ENCODE results near the gene EIF1B. TPM values are rescaled to one million over a fixed set of nuclear protein-coding genes. Genes with fewer than 3 reads are reported as not detected.

Gene EIF1B
- total and polyA plus RNA-seq, 4 donors, result 51.3 to 79.2 (median 62.8) TPM

GRCh38 chr3:40329071-40329470 is 19.6 kb downstream of the EIF1B start:
- Histone ChIP-seq H3K4me3 (ENCODE audit: low read length in 2 of 2) (no peak overlapping the region), H3K4me1 (ENCODE audit: control insufficient read depth in 1 of 2, insufficient read depth in 2 of 2, low read length in 2 of 2) (no peaks in the 10 kb centered on the region), H3K36me3 (ENCODE audit: control insufficient read depth in 1 of 2, insufficient read depth in 2 of 2, low read length in 1 of 2) (no peaks in the 10 kb centered on the region), H3K27ac (ENCODE audit: low read depth in 1 of 2, low read length in 2 of 2) (no peak overlapping the region), H3K9me3 (ENCODE audit: control insufficient read depth, low read length) (no peaks in the 10 kb centered on the region), H3K27me3 (ENCODE audit: control insufficient read depth in 1 of 2, insufficient read depth in 2 of 2, low read length in 1 of 2) (no peaks in the 10 kb centered on the region)
- DNase-seq (no peak), ATAC-seq (ENCODE audit: low FRiP score) (no peak)
- intact Hi-C loops (cut with DNase I), result loop anchor here in 1 of 2 donors (10.0 kb wide), 1 partner anchor 256 kb away; no protein-coding TSS in a partner anchor
- WGBS, 2 donors, result 88 to 90% methylated on average over 4 of the region's 4 CpGs

- H3K36me3 ChIP-seq (ENCODE audit: control insufficient read depth in 1 of 2, insufficient read depth in 2 of 2, low read length in 1 of 2), result no peaks in the 10 kb centered on the region
Observed at GRCh38 chr3:40332684-40333083, 23.2 kb downstream of the EIF1B start.

GRCh38 chr3:40333416-40333815 is 23.9 kb downstream of the EIF1B start:
- no peak for ATAC-seq (ENCODE audit: low FRiP score)
- no peak for DNase-seq
- Histone ChIP-seq H3K36me3 (ENCODE audit: control insufficient read depth in 1 of 2, insufficient read depth in 2 of 2, low read length in 1 of 2) (no peaks in the 10 kb centered on the region), H3K27me3 (ENCODE audit: control insufficient read depth in 1 of 2, insufficient read depth in 2 of 2, low read length in 1 of 2) (no peaks in the 10 kb centered on the region), H3K4me3 (ENCODE audit: low read length in 2 of 2) (no peak overlapping the region), H3K9me3 (ENCODE audit: control insufficient read depth, low read length) (no peaks in the 10 kb centered on the region), H3K4me1 (ENCODE audit: control insufficient read depth in 1 of 2, insufficient read depth in 2 of 2, low read length in 2 of 2) (no peaks in the 10 kb centered on the region), H3K27ac (ENCODE audit: low read depth in 1 of 2, low read length in 2 of 2) (no peak overlapping the region)
- 93 to 96% methylated on average over 4 of the region's 4 CpGs for WGBS, 2 donors
- intact Hi-C loops (cut with DNase I), result loop anchor here in 1 of 2 donors (5.0 to 10.0 kb wide), 2 partner anchors 241 to 1544 kb away; no protein-coding TSS in a partner anchor

More at GRCh38 chr3:40332684-40333083, 23.2 kb downstream of the EIF1B start:
- no peak for ATAC-seq (ENCODE audit: low FRiP score)
- Histone ChIP-seq H3K4me1 (ENCODE audit: control insufficient read depth in 1 of 2, insufficient read depth in 2 of 2, low read length in 2 of 2) (no peaks in the 10 kb centered on the region), H3K9me3 (ENCODE audit: control insufficient read depth, low read length) (no peaks in the 10 kb centered on the region), H3K27me3 (ENCODE audit: control insufficient read depth in 1 of 2, insufficient read depth in 2 of 2, low read length in 1 of 2) (no peaks in the 10 kb centered on the region), H3K4me3 (ENCODE audit: low read length in 2 of 2) (no peak overlapping the region), H3K27ac (ENCODE audit: low read depth in 1 of 2, low read length in 2 of 2) (no peak overlapping the region)
- 84 to 89% methylated on average over 10 of the region's 10 CpGs for WGBS, 2 donors
- DNase-seq, result no peak
- intact Hi-C loops (cut with DNase I), result loop anchor here in 1 of 2 donors (5.0 to 10.0 kb wide), 2 partner anchors 242 to 1545 kb away; no protein-coding TSS in a partner anchor

- no peaks in the 10 kb centered on the region for H3K4me1 ChIP-seq (ENCODE audit: control insufficient read depth in 1 of 2, insufficient read depth in 2 of 2, low read length in 2 of 2)
Observed at GRCh38 chr3:40333852-40334251, 24.3 kb downstream of the EIF1B start.

GRCh38 chr3:40336101-40336500 is 26.6 kb downstream of the EIF1B start:
- H3K36me3 ChIP-seq (ENCODE audit: control insufficient read depth in 1 of 2, insufficient read depth in 2 of 2, low read length in 1 of 2), result no peaks in the 10 kb centered on the region
- no peaks in the 10 kb centered on the region for H3K4me1 ChIP-seq (ENCODE audit: control insufficient read depth in 1 of 2, insufficient read depth in 2 of 2, low read length in 2 of 2)
- no peak for DNase-seq
- H3K27ac ChIP-seq (ENCODE audit: low read depth in 1 of 2, low read length in 2 of 2), result no peak overlapping the region
- no peaks in the 10 kb centered on the region for H3K27me3 ChIP-seq (ENCODE audit: control insufficient read depth in 1 of 2, insufficient read depth in 2 of 2, low read length in 1 of 2)
- ATAC-seq (ENCODE audit: low FRiP score), result no peak
- intact Hi-C loops (cut with DNase I), result loop anchor here in 1 of 2 donors (10.0 kb wide), 1 partner anchor 239 kb away; no protein-coding TSS in a partner anchor
- no peak overlapping the region for H3K4me3 ChIP-seq (ENCODE audit: low read length in 2 of 2)
- no peaks in the 10 kb centered on the region for H3K9me3 ChIP-seq (ENCODE audit: control insufficient read depth, low read length)
- 67 to 71% methylated on average over 1 of the region's 1 CpG for WGBS, 2 donors

More at GRCh38 chr3:40333852-40334251, 24.3 kb downstream of the EIF1B start:
- intact Hi-C loops (cut with DNase I), result loop anchor here in 1 of 2 donors (5.0 to 10.0 kb wide), 2 partner anchors 241 to 1543 kb away; no protein-coding TSS in a partner anchor
- Histone ChIP-seq H3K27ac (ENCODE audit: low read depth in 1 of 2, low read length in 2 of 2) (no peak overlapping the region), H3K36me3 (ENCODE audit: control insufficient read depth in 1 of 2, insufficient read depth in 2 of 2, low read length in 1 of 2) (no peaks in the 10 kb centered on the region), H3K27me3 (ENCODE audit: control insufficient read depth in 1 of 2, insufficient read depth in 2 of 2, low read length in 1 of 2) (no peaks in the 10 kb centered on the region), H3K4me3 (ENCODE audit: low read length in 2 of 2) (no peak overlapping the region), H3K9me3 (ENCODE audit: control insufficient read depth, low read length) (no peaks in the 10 kb centered on the region)
- 91 to 94% methylated on average over 4 of the region's 4 CpGs for WGBS, 2 donors
- no peak for ATAC-seq (ENCODE audit: low FRiP score)
- DNase-seq, result no peak

- Histone ChIP-seq H3K4me3 (ENCODE audit: low read length in 2 of 2) (no peak overlapping the region), H3K27ac (ENCODE audit: low read depth in 1 of 2, low read length in 2 of 2) (no peak overlapping the region), H3K4me1 (ENCODE audit: control insufficient read depth in 1 of 2, insufficient read depth in 2 of 2, low read length in 2 of 2) (no peaks in the 10 kb centered on the region), H3K36me3 (ENCODE audit: control insufficient read depth in 1 of 2, insufficient read depth in 2 of 2, low read length in 1 of 2) (no peaks in the 10 kb centered on the region), H3K9me3 (ENCODE audit: control insufficient read depth, low read length) (no peaks in the 10 kb centered on the region), H3K27me3 (ENCODE audit: control insufficient read depth in 1 of 2, insufficient read depth in 2 of 2, low read length in 1 of 2) (no peaks in the 10 kb centered on the region)
- 63 to 68% methylated on average over 4 of the region's 4 CpGs for WGBS, 2 donors
- DNase-seq, result no peak
- no peak for ATAC-seq (ENCODE audit: low FRiP score)
- intact Hi-C loops (cut with DNase I), result loop anchor here in 1 of 2 donors (10.0 kb wide), 1 partner anchor 238 kb away; no protein-coding TSS in a partner anchor
Observed at GRCh38 chr3:40336511-40337135, 27.1 kb downstream of the EIF1B start.

- Histone ChIP-seq H3K36me3 (ENCODE audit: control insufficient read depth in 1 of 2, insufficient read depth in 2 of 2, low read length in 1 of 2) (no peaks in the 10 kb centered on the region), H3K9me3 (ENCODE audit: control insufficient read depth, low read length) (no peaks in the 10 kb centered on the region), H3K4me3 (ENCODE audit: low read length in 2 of 2) (no peak overlapping the region), H3K27ac (ENCODE audit: low read depth in 1 of 2, low read length in 2 of 2) (no peak overlapping the region), H3K4me1 (ENCODE audit: control insufficient read depth in 1 of 2, insufficient read depth in 2 of 2, low read length in 2 of 2) (no peaks in the 10 kb centered on the region), H3K27me3 (ENCODE audit: control insufficient read depth in 1 of 2, insufficient read depth in 2 of 2, low read length in 1 of 2) (no peaks in the 10 kb centered on the region)
- WGBS, 2 donors, result 73 to 75% methylated on average over 9 of the region's 9 CpGs
- intact Hi-C loops (cut with DNase I), result loop anchor here in 1 of 2 donors (10.0 kb wide), 1 partner anchor 237 kb away; no protein-coding TSS in a partner anchor
- no peak for DNase-seq
- ATAC-seq (ENCODE audit: low FRiP score), result no peak
Observed at GRCh38 chr3:40337136-40338108, 27.9 kb downstream of the EIF1B start.

- Histone ChIP-seq H3K4me3 (ENCODE audit: low read length in 2 of 2) (no peak overlapping the region), H3K9me3 (ENCODE audit: control insufficient read depth, low read length) (no peaks in the 10 kb centered on the region), H3K27ac (ENCODE audit: low read depth in 1 of 2, low read length in 2 of 2) (no peak overlapping the region), H3K4me1 (ENCODE audit: control insufficient read depth in 1 of 2, insufficient read depth in 2 of 2, low read length in 2 of 2) (no peaks in the 10 kb centered on the region), H3K36me3 (ENCODE audit: control insufficient read depth in 1 of 2, insufficient read depth in 2 of 2, low read length in 1 of 2) (no peaks in the 10 kb centered on the region), H3K27me3 (ENCODE audit: control insufficient read depth in 1 of 2, insufficient read depth in 2 of 2, low read length in 1 of 2) (no peaks in the 10 kb centered on the region)
- no peak for ATAC-seq (ENCODE audit: low FRiP score)
- no peak for DNase-seq
- WGBS, 2 donors, result 67 to 75% methylated on average over 1 of the region's 1 CpG
- intact Hi-C loops (cut with DNase I), result loop anchor here in 1 of 2 donors (10.0 kb wide), 1 partner anchor 235 kb away; no protein-coding TSS in a partner anchor
Observed at GRCh38 chr3:40339871-40340270, 30.4 kb downstream of the EIF1B start.
